HT1080 (cell line): ENCODE measurements around the gene HECTD1. TPM values are rescaled to one million over a fixed set of nuclear protein-coding genes. Genes with fewer than 3 reads are reported as not detected.

Experiments
- DNase-seq: peaks from one replicate; pipeline ENCODE4 v3.0.0-alpha.2; 2015; ENCODE audit warnings: low read depth
- total RNA-seq: library from RNA; depleted of rRNA; stranded (reverse); fragments of >200 nt; shearing (Covaris generic); gene quantifications from 2 replicates; pipeline ENCODE4 v1.2.3, GENCODE V29; 2014

HECTD1 gene
- total RNA-seq, 1 experiment from 2014 or later = 73.9 TPM

- no peak for DNase-seq
Observed at GRCh38 chr14:31159682-31160296, 47.8 kb downstream of the HECTD1 start.

- no peak for DNase-seq
Observed at GRCh38 chr14:31154956-31155355, 52.6 kb downstream of the HECTD1 start.

- DNase-seq = no peak
Observed at GRCh38 chr14:31142455-31143087, 65.0 kb downstream of the HECTD1 start.

GRCh38 chr14:31139301-31139847 is 68.2 kb downstream of the HECTD1 start:
- no peak for DNase-seq

- DNase-seq = no peak
Observed at GRCh38 chr14:31138301-31138700, 69.3 kb downstream of the HECTD1 start.

GRCh38 chr14:31137214-31137889 is 70.2 kb downstream of the HECTD1 start:
- peak; percentile 15 for DNase-seq

- DNase-seq = no peak
Observed at GRCh38 chr14:31133133-31133532, 74.5 kb downstream of the HECTD1 start.

- no peak for DNase-seq
Observed at GRCh38 chr14:31128601-31129526, 78.7 kb downstream of the HECTD1 start.

GRCh38 chr14:31127690-31128089 is 79.9 kb downstream of the HECTD1 start:
- no peak for DNase-seq

- DNase-seq = no peak
Observed at GRCh38 chr14:31126680-31127079, 80.9 kb downstream of the HECTD1 start.

- no peak for DNase-seq
Observed at GRCh38 chr14:31125231-31125630, 82.4 kb downstream of the HECTD1 start.

- no peak for DNase-seq
Observed at GRCh38 chr14:31124197-31124596, 83.4 kb downstream of the HECTD1 start.

- no peak for DNase-seq
Observed at GRCh38 chr14:31122921-31123320, 84.7 kb downstream of the HECTD1 start.

- peak; percentile 6 for DNase-seq
Observed at GRCh38 chr14:31122098-31122611, 85.4 kb downstream of the HECTD1 start.

GRCh38 chr14:31118892-31119291 is 88.7 kb downstream of the HECTD1 start:
- no peak for DNase-seq

GRCh38 chr14:31113794-31114193 is 93.8 kb downstream of the HECTD1 start:
- DNase-seq = no peak

GRCh38 chr14:31110872-31111271 is 96.7 kb downstream of the HECTD1 start:
- DNase-seq = no peak

- no peak for DNase-seq
Observed at GRCh38 chr14:31109257-31109656, 98.3 kb downstream of the HECTD1 start.

- DNase-seq = peak; percentile 42
Observed at GRCh38 chr14:31106768-31107167, 100.8 kb downstream of the HECTD1 start.

GRCh38 chr14:31097081-31097480 is 110.5 kb downstream of the HECTD1 start:
- no peak for DNase-seq

- no peak for DNase-seq
Observed at GRCh38 chr14:31096255-31096654, 111.3 kb downstream of the HECTD1 start.
